ENCODE measurements around the gene TAS2R38. TPM values are rescaled to one million over a fixed set of nuclear protein-coding genes. Genes with fewer than 3 reads are reported as not detected.

The TAS2R38 gene
- total RNA-seq, 4 donors from 2014 or later = not detected

DNA sequence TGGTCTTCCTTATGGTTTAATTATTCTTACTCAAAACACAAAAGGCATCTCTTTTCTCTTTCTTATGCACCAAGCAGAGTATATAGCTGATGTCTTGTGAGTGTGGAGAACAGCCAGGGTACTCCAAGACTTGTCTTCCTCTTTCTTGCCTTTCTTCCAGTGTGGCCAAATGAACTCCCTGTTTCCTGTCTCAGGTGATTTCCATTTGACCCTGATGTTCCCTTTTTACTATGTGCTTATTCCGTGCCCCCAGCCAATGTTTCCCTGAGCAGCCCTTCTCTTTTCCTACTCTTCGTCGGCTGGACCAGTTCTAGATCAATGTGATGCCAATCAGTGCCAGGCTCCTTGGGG is 44.8 kb downstream of the TAS2R38 start:
- Histone ChIP-seq H3K27ac (no peak overlapping the region), H3K27me3 (no peaks in the 10 kb centered on the region)
- intact Hi-C loops (cut with DNase I; ENCODE audit: low total_unique reads) = no loop called here

DNA sequence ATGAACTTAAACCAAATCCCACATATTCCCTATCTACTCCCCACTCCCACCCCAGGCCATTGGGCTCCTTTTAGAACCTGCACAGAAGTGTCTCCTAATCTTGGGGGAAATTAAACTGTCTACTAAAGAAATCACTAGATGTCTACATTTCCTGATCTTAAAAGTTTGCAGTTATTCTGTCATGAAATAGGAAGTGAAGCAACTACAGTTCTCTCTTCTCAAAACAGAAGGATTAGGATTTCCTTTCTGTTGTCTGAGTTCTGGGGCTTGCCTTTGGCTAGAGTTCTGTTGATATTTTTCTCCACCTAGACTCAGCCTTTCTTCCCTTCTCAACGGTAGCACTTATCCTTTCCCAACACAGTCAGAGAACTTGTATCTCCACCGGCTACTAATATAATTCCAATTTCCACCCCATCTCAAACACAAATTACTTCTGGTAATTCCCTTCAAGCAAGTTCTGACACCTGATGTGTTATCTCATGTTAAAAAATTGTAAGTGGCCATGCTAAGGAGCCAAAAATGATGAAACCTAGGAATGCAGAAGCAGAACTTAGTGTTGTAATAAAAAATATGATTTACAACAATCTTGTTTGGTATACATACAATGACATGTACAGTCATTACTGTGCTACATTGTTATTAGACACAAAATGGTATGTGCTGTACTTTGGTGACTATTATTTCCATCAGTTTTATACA is 45.3 kb downstream of the TAS2R38 start:
- DNase-seq (no peak), ATAC-seq (no peak)
- Histone ChIP-seq H3K27me3 (no peaks in the 10 kb centered on the region), H3K4me3 (no peak overlapping the region), H3K36me3 (no peaks in the 10 kb centered on the region), H3K4me1 (no peaks in the 10 kb centered on the region), H3K27ac (no peak overlapping the region), H3K9me3 (no peaks in the 10 kb centered on the region)
- TF ChIP-seq POLR2A (IDR thresholded peaks at IDR 0.05) = no peak
- TF ChIP-seq CTCF (IDR thresholded peaks at IDR 0.05 in 4 of 5, conservative IDR thresholded peaks at IDR 0.05 in 1 of 5) = no peak
- in situ Hi-C loops (cut with MboI; ENCODE audit: low sequenced_read_pairs in 4 of 4) (no loop called here), intact Hi-C loops (cut with DNase I; ENCODE audit: low total_unique reads) (no loop called here)

More for the DNA sequence above, 44.8 kb downstream of the TAS2R38 start:
- TF ChIP-seq CTCF (IDR thresholded peaks at IDR 0.05 in 4 of 5, conservative IDR thresholded peaks at IDR 0.05 in 1 of 5) (no peak), POLR2A (IDR thresholded peaks at IDR 0.05) (no peak)
- H3K36me3 ChIP-seq = no peaks in the 10 kb centered on the region
- no peaks in the 10 kb centered on the region for H3K4me1 ChIP-seq
- H3K4me3 ChIP-seq = no peak overlapping the region
- in situ Hi-C loops (cut with MboI; ENCODE audit: low sequenced_read_pairs in 4 of 4) = no loop called here
- H3K9me3 ChIP-seq = no peaks in the 10 kb centered on the region
- ATAC-seq (no peak), DNase-seq (no peak)

Other genes starting within 250 kb of the TAS2R38 start
- gene SSBP1, start 235.4 kb downstream of the TAS2R38 start, total RNA-seq = 100 to 1,000 TPM; 127 to 147 (median 138) TPM
- gene TAS2R3, start 209.7 kb downstream of the TAS2R38 start, total RNA-seq = under 1 TPM in 2 of 4 donors, not detected in 2; 0.75 to 0.92 TPM
- gene TAS2R4, start 197.1 kb downstream of the TAS2R38 start, total RNA-seq = 1 to 10 TPM in 1 of 4 donors, under 1 TPM in 1, not detected in 2; 0.09 to 1.4 TPM
- 1 to 10 TPM in 1 of 4 donors, under 1 TPM in 2, not detected in 1; 0.47 to 3.4 (median 0.98) TPM for gene TAS2R5, start 183.6 kb downstream of the TAS2R38 start, total RNA-seq
- not detected for gene PRSS37, start 132.3 kb downstream of the TAS2R38 start, total RNA-seq
- gene OR9A4, start 57.4 kb downstream of the TAS2R38 start, total RNA-seq = not detected
- not detected for gene CLEC5A, start 26.8 kb downstream of the TAS2R38 start, total RNA-seq
- under 1 TPM in 3 of 4 donors, not detected in 1; 0.07 to 0.25 (median 0.13) TPM for gene MGAM, start 22.1 kb upstream of the TAS2R38 start, total RNA-seq
- gene MGAM2, start 137.9 kb upstream of the TAS2R38 start, total RNA-seq = under 1 TPM in 2 of 4 donors, not detected in 2; 0.13 to 0.27 TPM

Measured in gastrocnemius medialis (tissue), 4 donors.